Large intestine (tissue), 12 donors: ENCODE measurements around the gene ABCC1. TPM values are rescaled to one million over a fixed set of nuclear protein-coding genes. Genes with fewer than 3 reads are reported as not detected.

ENCODE experiments used
- DNase-seq, 2 donors: peaks; one replicate each; pipeline versions ENCODE4 v3.0.0 to v3.0.0-alpha.2; 2013
- H3K27ac ChIP-seq: one replicate; pipeline ENCODE4 v1.5.1; 2013; ENCODE audit warnings: low read length
- H3K27me3 ChIP-seq: 2 replicates; pipeline ENCODE4 v1.6.1; 2013; ENCODE audit warnings: low read length; ENCODE audit not compliant: control insufficient read depth, insufficient read depth
- H3K36me3 ChIP-seq: 2 replicates; pipeline ENCODE4 v1.6.1; 2013; ENCODE audit warnings: low read length; ENCODE audit not compliant: control insufficient read depth, insufficient read depth
- H3K4me1 ChIP-seq: one replicate; pipeline ENCODE4 v1.6.1; 2013; ENCODE audit warnings: low read length; ENCODE audit not compliant: control insufficient read depth, insufficient read depth
- H3K4me3 ChIP-seq: one replicate; pipeline ENCODE4 v1.5.1; 2013; ENCODE audit warnings: low read length
- H3K9me3 ChIP-seq: one replicate; pipeline ENCODE4 v1.6.1; 2013; ENCODE audit warnings: mild to moderate bottlenecking, low read depth, low read length, moderate library complexity; ENCODE audit not compliant: control insufficient read depth
- WGBS: methylation state at CpG from one replicate; pipeline ENCODE4 v1.1.5; 2013; ENCODE audit warnings: low lambda C conversion rate; ENCODE audit not compliant: insufficient coverage; 5-methylcytosine and 5-hydroxymethylcytosine counted together
- long read RNA-seq, 11 donors: transcript quantifications; one replicate each; lab custom pipeline, GENCODE V29; 2026
- polyA plus RNA-seq: library from polyadenylated mRNA; unstranded; fragments of 120-200 nt; gene quantifications from one replicate; pipeline ENCODE4 v1.2.1, GENCODE V29; 2013

The ABCC1 gene
- 10.6 TPM for polyA plus RNA-seq
- long read RNA-seq, donor 1, result 0 reads
- long read RNA-seq, donor 2, full-length matches to known transcripts, result 1 of 1 reads
- long read RNA-seq, donor 2, partial matches to known transcripts, result 0 of 1 reads
- long read RNA-seq, donor 2, other reads (novel, unspliced or antisense), result 0 of 1 reads
- long read RNA-seq, donor 3, result 0 reads
- long read RNA-seq, donor 4, result 0 reads
- long read RNA-seq, donor 5, result 0 reads
- long read RNA-seq, donor 6, partial matches to known transcripts, result 10 of 10 reads
- long read RNA-seq, donor 6, other reads (novel, unspliced or antisense), result 0 of 10 reads
- long read RNA-seq, donor 7, full-length matches to known transcripts, result 1 of 1 reads
- long read RNA-seq, donor 7, partial matches to known transcripts, result 0 of 1 reads
- long read RNA-seq, donor 7, other reads (novel, unspliced or antisense), result 0 of 1 reads
- long read RNA-seq, donor 8, partial matches to known transcripts, result 0 of 1 reads
- long read RNA-seq, donor 8, other reads (novel, unspliced or antisense), result 0 of 1 reads
- long read RNA-seq, donor 9, result 0 reads
- long read RNA-seq, donor 10, result 0 reads
- long read RNA-seq, donor 11, result 0 reads

GRCh38 chr16:15949210-15950160 is at the start of gene ABCC1:
Gene ABCC1, plus strand, starts transcription at chr16:15949616. Its CDS starts 136 bp downstream, at chr16:15949752.
- Histone ChIP-seq H3K27ac (peak within 1 kb of the TSS; percentile 39), H3K9me3 (no peaks in the 10 kb centered on the region), H3K27me3 (peaks cover 14% of the 10 kb centered on the region), H3K4me3 (peak within 1 kb of the TSS; percentile 56), H3K36me3 (no peaks in the 10 kb centered on the region), H3K4me1 (peaks cover 6% of the 10 kb centered on the region)
- DNase-seq, result peak in 1 of 2 donors; percentile 50
- WGBS, result no CpG with 5 or more reads among the region's 112 CpGs

DNA sequence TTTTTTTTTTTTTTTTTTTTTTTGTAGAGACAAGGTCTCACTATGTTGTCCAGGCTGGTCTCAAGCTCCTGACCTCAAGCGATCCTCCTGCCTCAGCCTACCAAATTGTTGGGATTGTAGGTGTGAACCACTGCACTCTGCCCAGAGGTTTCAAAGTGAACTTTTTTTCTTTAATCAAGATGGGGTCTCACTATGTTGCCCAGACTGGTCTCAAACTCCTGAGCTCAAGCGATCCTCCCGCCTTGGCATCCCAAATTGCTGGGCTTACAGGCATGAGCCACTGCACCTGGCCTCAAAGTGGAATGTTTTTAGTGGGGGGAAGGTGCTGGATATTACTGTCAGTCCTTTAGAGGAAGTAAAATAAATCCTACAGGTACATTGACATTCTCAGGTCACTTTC is 49.1 kb upstream of the ABCC1 start:
- Histone ChIP-seq H3K9me3 (no peaks in the 10 kb centered on the region), H3K4me3 (no peak overlapping the region), H3K27ac (no peak overlapping the region), H3K36me3 (no peaks in the 10 kb centered on the region), H3K4me1 (no peaks in the 10 kb centered on the region), H3K27me3 (no peaks in the 10 kb centered on the region)
- no peak for DNase-seq
- WGBS, result no CpG with 5 or more reads among the region's 3 CpGs

- 73% methylated on average over 2 of the region's 6 CpGs for WGBS
- H3K9me3 ChIP-seq, result no peaks in the 10 kb centered on the region
- no peaks in the 10 kb centered on the region for H3K36me3 ChIP-seq
- H3K4me1 ChIP-seq, result no peaks in the 10 kb centered on the region
- H3K27ac ChIP-seq, result no peak overlapping the region
- no peaks in the 10 kb centered on the region for H3K27me3 ChIP-seq
- DNase-seq, result no peak
- H3K4me3 ChIP-seq, result no peak overlapping the region
These were observed 48.4 kb upstream of the ABCC1 start for GRCh38 chr16:15900901-15901500.

- 100% methylated on average over 2 of the region's 5 CpGs for WGBS
- H3K27me3 ChIP-seq, result no peaks in the 10 kb centered on the region
- H3K4me3 ChIP-seq, result no peak overlapping the region
- no peak for DNase-seq
- H3K36me3 ChIP-seq, result no peaks in the 10 kb centered on the region
- no peak overlapping the region for H3K27ac ChIP-seq
- no peaks in the 10 kb centered on the region for H3K9me3 ChIP-seq
- H3K4me1 ChIP-seq, result no peaks in the 10 kb centered on the region
These were observed 45.5 kb upstream of the ABCC1 start for GRCh38 chr16:15903960-15904359.

DNA sequence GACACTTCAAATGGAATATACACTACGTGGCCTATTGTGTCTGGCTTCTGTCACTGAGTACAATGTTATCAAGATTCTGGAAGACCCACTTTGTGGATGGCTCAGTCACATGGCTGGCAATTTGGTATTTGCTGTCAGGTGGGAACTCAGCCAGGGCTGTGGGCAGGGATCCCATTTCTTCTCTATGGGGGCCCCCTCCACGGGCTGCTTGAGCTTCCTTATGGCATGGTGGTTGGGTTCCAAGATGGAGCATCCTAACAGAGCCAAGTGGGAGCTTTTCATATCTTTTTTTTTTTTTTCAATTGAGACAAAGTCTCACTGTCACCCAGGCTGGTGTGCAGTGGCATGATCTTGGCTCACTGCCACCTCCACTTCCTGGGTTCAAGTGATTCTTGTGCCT is 43.0 kb upstream of the ABCC1 start:
- no peaks in the 10 kb centered on the region for H3K27me3 ChIP-seq
- no peak overlapping the region for H3K4me3 ChIP-seq
- H3K27ac ChIP-seq, result no peak overlapping the region
- no peaks in the 10 kb centered on the region for H3K9me3 ChIP-seq
- no peaks in the 10 kb centered on the region for H3K36me3 ChIP-seq
- H3K4me1 ChIP-seq, result no peaks in the 10 kb centered on the region
- WGBS, result no CpG with 5 or more reads among the region's 2 CpGs
- no peak for DNase-seq

DNA sequence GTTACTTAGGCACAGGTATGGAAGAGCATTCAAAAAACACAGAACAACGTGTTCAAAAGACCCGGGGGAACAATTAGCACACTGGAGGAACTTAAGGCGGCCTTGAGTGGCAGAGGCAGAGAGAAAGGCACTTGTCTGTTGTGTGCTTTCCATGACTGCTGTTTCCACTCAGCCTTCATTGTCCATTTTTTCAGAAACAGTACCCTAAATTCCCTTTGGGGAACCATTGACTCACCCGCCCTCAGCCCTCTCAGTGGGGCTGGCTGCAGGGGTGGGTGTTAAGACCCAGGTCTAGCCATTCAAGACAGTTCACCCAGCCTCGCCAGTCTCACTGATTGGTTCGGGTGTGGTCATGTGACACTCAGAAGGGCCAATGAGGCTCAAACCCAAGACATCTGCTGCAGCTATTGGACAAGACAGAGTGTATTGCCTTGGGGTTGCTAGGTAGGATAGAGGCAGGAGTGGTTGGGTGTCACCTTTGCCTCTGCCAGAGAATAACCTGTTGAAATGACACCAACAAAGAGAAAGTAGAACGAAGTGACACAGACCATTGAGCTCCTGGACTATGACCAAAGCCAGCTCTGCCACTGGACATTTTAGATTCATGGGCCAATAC is 41.4 kb upstream of the ABCC1 start:
- no peak overlapping the region for H3K4me3 ChIP-seq
- H3K27me3 ChIP-seq, result no peaks in the 10 kb centered on the region
- no CpG with 5 or more reads among the region's 7 CpGs for WGBS
- peak in 1 of 2 donors; percentile 17 for DNase-seq
- H3K4me1 ChIP-seq, result no peaks in the 10 kb centered on the region
- no peaks in the 10 kb centered on the region for H3K9me3 ChIP-seq
- no peaks in the 10 kb centered on the region for H3K36me3 ChIP-seq
- no peak overlapping the region for H3K27ac ChIP-seq

DNA sequence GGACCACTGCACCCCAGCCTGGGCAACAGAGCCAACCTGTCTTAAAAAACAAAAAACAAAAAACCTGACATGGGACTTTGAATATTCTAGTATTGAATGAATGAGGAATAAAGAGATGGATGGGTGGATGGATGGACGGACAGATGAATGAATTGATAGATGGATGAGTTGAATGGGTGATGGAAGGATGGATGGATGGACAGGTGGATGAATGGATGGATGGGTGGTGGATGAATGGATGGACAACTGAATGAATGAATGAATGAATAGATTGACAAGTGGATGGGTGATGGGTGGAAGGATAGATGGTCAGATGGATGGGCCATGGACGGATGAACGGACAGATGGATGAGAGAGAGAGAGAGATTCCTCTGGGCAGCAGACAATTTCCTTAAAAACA is 38.2 kb upstream of the ABCC1 start:
- Histone ChIP-seq H3K36me3 (no peaks in the 10 kb centered on the region), H3K27me3 (no peaks in the 10 kb centered on the region), H3K27ac (no peak overlapping the region), H3K9me3 (no peaks in the 10 kb centered on the region), H3K4me3 (no peak overlapping the region), H3K4me1 (no peaks in the 10 kb centered on the region)
- 100% methylated on average over 1 of the region's 3 CpGs for WGBS
- DNase-seq, result no peak

GRCh38 chr16:15913046-15913698 is 36.2 kb upstream of the ABCC1 start:
- H3K36me3 ChIP-seq, result no peaks in the 10 kb centered on the region
- no peak for DNase-seq
- H3K9me3 ChIP-seq, result no peaks in the 10 kb centered on the region
- H3K4me1 ChIP-seq, result no peaks in the 10 kb centered on the region
- no peak overlapping the region for H3K4me3 ChIP-seq
- H3K27me3 ChIP-seq, result no peaks in the 10 kb centered on the region
- WGBS, result 83% methylated on average over 1 of the region's 7 CpGs
- H3K27ac ChIP-seq, result no peak overlapping the region

GRCh38 chr16:15915555-15916081 is 33.8 kb upstream of the ABCC1 start:
- Histone ChIP-seq H3K4me3 (no peak overlapping the region), H3K27me3 (no peaks in the 10 kb centered on the region), H3K27ac (no peak overlapping the region), H3K4me1 (no peaks in the 10 kb centered on the region), H3K9me3 (no peaks in the 10 kb centered on the region), H3K36me3 (no peaks in the 10 kb centered on the region)
- DNase-seq, result no peak
- WGBS, result 50% methylated on average over 1 of the region's 5 CpGs
